ENCODE data around the gene ZFP28. TPM values are rescaled to one million over a fixed set of nuclear protein-coding genes. Genes with fewer than 3 reads are reported as not detected.

ZFP28 gene
- total and polyA plus RNA-seq, 2 of the 4 experiments (the other 2 are of a cell fraction) = 3.0 to 6.5 TPM

- Histone ChIP-seq H3K9me3 (ENCODE audit: control insufficient read depth, insufficient read depth, low read length) (peaks cover 47% of the 10 kb centered on the region), H3K56ac (ENCODE audit: extremely low read depth, insufficient read depth, low read length) (no peak overlapping the region), H3K79me1 (ENCODE audit: low read depth in 1 of 2, low read length in 2 of 2) (peaks cover 18 to 30% of the 10 kb centered on the region in 2 experiments), H2BK5ac (ENCODE audit: low read depth, low read length, poor library complexity, severe bottlenecking) (no peak overlapping the region), H3K4me1 (ENCODE audit: control insufficient read depth, insufficient read depth, low read length) (no peaks in the 10 kb centered on the region), H3K23ac (ENCODE audit: low read depth, low read length) (no peak overlapping the region), H3K14ac (replicated peaks; ENCODE audit: low read depth, low read length) (no peak overlapping the region), H2BK15ac (ENCODE audit: low read depth, low read length) (no peak overlapping the region), H4K20me1 (ENCODE audit: insufficient read depth, low read length) (no peaks in the 10 kb centered on the region), H4K91ac (ENCODE audit: insufficient read depth, low read depth, low read length) (no peak overlapping the region), H3K36me3 (ENCODE audit: control insufficient read depth, insufficient read depth, low read length) (peaks cover 39% of the 10 kb centered on the region), H4K8ac (ENCODE audit: low read depth in 2 of 2, low read length in 2 of 2) (no peak overlapping the region), H2BK20ac (ENCODE audit: low read depth, low read length) (no peak overlapping the region), H3K18ac (ENCODE audit: low read depth, low read length) (no peak overlapping the region), H3K4me2 (ENCODE audit: low read depth, low read length) (no peak overlapping the region), H2AFZ (replicated peaks; ENCODE audit: low read length, poor library complexity) (no peak overlapping the region), H2AK5ac (ENCODE audit: low read depth, low read length) (no peak overlapping the region), H3K4me3 (ENCODE audit: insufficient read depth, low read depth, low read length) (no peak overlapping the region), H3K4ac (ENCODE audit: low read depth, low read length) (no peak overlapping the region), H2BK120ac (ENCODE audit: low read depth, low read length) (no peak overlapping the region), H2AK9ac (replicated peaks; ENCODE audit: low read depth, low read length, poor library complexity) (no peak overlapping the region), H3K27me3 (ENCODE audit: control insufficient read depth, insufficient read depth, low read length) (no peaks in the 10 kb centered on the region), H3K9ac (ENCODE audit: low read depth, low read length) (no peak overlapping the region), H3K27ac (ENCODE audit: insufficient read depth, low read length) (no peak overlapping the region), H3K9me1 (ENCODE audit: insufficient read depth, low read length) (no peaks in the 10 kb centered on the region), H4K5ac (ENCODE audit: low read depth, low read length) (no peak overlapping the region)
- ATAC-seq (ENCODE audit: low read depth) = no peak
- POLR2A ChIA-PET (ENCODE audit: unreplicated experiment) = no interaction called here
- DNase-seq = peak; percentile 8
- intact Hi-C loops (cut with micrococcal nuclease) = no loop called here
- dilution Hi-C loops (cut with HindIII; ENCODE audit: low sequenced_read_pairs, unreplicated experiment) = no loop called here
- CTCF ChIA-PET = no interaction called here
- TF ChIP-seq CEBPB (IDR thresholded peaks at IDR 0.05; ENCODE audit: low read depth, low read length) = no peak
- BruUV-seq (replicated peaks) = no TSS peak
- no CpG with 5 or more reads among the region's 3 CpGs for whole genome bisulfite sequencing, 2 experiments (ENCODE audit: extremely low coverage in 2 of 2, insufficient read length in 1 of 2)
- in situ Hi-C loops (cut with MboI; ENCODE audit: low sequenced_read_pairs) = no loop called here
Measured at GRCh38 chr19:56601375-56601774, 62.6 kb downstream of the ZFP28 start.
